Panc1 (cell line): ENCODE measurements around the gene PSMA6. TPM values are rescaled to one million over a fixed set of nuclear protein-coding genes. Genes with fewer than 3 reads are reported as not detected.

Source experiments
- ATAC-seq: fragments of 200-7000 bp; cut with Tn5 transposase; 2 replicates; pipeline ENCODE4 v1.9.1; 2020; ENCODE audit warnings: mild to moderate bottlenecking, moderate library complexity
- BruUV-seq: library from RNA; stranded (reverse); fragments of 400-500 nt; replicated peaks from 2 replicates; lab custom pipeline; 2021; lab: Mats Ljungman, UMichigan
- CTCF ChIA-PET: fragments of 300-600 bp; sonication (Branson Sonifier 250); formaldehyde crosslinking; loops from one replicate; lab custom pipeline; 2022; ENCODE audit warnings: antibody characterized with exemption; lab: Charles Lee
- POLR2A ChIA-PET: fragments of 300-600 bp; sonication (Branson Sonifier 250); formaldehyde crosslinking; loops from one replicate; lab custom pipeline; 2022; ENCODE audit warnings: antibody characterized with exemption; lab: Charles Lee
- DNase-seq: peaks from one replicate; pipeline ENCODE4 v3.0.0-alpha.2; 2010; ENCODE audit warnings: low read depth, low spot score
- H3K27ac ChIP-seq: 2 replicates; pipeline ENCODE4 v1.5.1; 2011; ENCODE audit warnings: mild to moderate bottlenecking, low read length, inconsistent platforms
- H3K27me3 ChIP-seq: fragments of 200-500 bp; sonication (Bioruptor generic); 2 replicates; pipeline ENCODE4 v1.6.0; 2014; ENCODE audit warnings: low read length, inconsistent platforms; ENCODE audit not compliant: control insufficient read depth, insufficient read depth
- H3K36me3 ChIP-seq: fragments of 200-500 bp; sonication (Bioruptor generic); 2 replicates; pipeline ENCODE4 v1.5.1; 2014; ENCODE audit warnings: inconsistent platforms, mild to moderate bottlenecking, low read length, moderate library complexity; ENCODE audit not compliant: control insufficient read depth, insufficient read depth
- H3K4me1 ChIP-seq: 2 replicates; pipeline ENCODE4 v1.5.1; 2011; ENCODE audit warnings: inconsistent platforms, mild to moderate bottlenecking, low read length, moderate library complexity; ENCODE audit not compliant: control insufficient read depth, insufficient read depth
- H3K4me3 ChIP-seq, 2 experiments: 2 replicates each; pipeline ENCODE4 v1.5.1; 2011 to 2012; ENCODE audit warnings: low read depth in 2 of 2, low read length in 2 of 2, mild to moderate bottlenecking in 2 of 2, inconsistent platforms in 1 of 2, moderate library complexity in 1 of 2
- H3K9me3 ChIP-seq: fragments of 200-500 bp; sonication (Bioruptor generic); 2 replicates; pipeline ENCODE4 v1.5.1; 2014; ENCODE audit warnings: low read depth, mild to moderate bottlenecking, inconsistent platforms, low read length, moderate library complexity; ENCODE audit not compliant: control insufficient read depth, insufficient read depth
- POLR2AphosphoS5 ChIP-seq: IDR thresholded peaks from 2 replicates; pipeline ENCODE4 v1.6.1; 2012; ENCODE audit warnings: mild to moderate bottlenecking, low read depth, low read length, moderate library complexity
- REST ChIP-seq, 2 experiments: IDR thresholded peaks; 2 replicates each; pipeline ENCODE4 v1.6.1; 2011 to 2012; ENCODE audit warnings: low read depth in 2 of 2, control low read depth in 1 of 2, low read length in 1 of 2, mild to moderate bottlenecking in 1 of 2, moderate library complexity in 1 of 2; ENCODE audit not compliant: insufficient read depth in 1 of 2
- SIN3A ChIP-seq: IDR thresholded peaks from 2 replicates; pipeline ENCODE4 v1.6.1; 2012; ENCODE audit warnings: low read depth, mild to moderate bottlenecking, low read length, moderate library complexity, borderline replicate concordance; ENCODE audit not compliant: insufficient read depth
- TCF7L2 ChIP-seq: IDR thresholded peaks from 2 replicates; pipeline ENCODE4 v1.6.1; 2011; ENCODE audit warnings: mild to moderate bottlenecking, low read depth, low read length, inconsistent platforms
- in situ Hi-C: cut with HindIII; loops from 2 replicates; pipeline ENCODE4 v1.10.0; 2016; ENCODE audit warnings: low sequenced_read_pairs, low pct_unique_long_range_greater_than_20kb
- intact Hi-C: fragments of 100-400 bp; cut with micrococcal nuclease; formaldehyde crosslinking; loops from one replicate; pipeline ENCODE4 v1.10.0; 2022; ENCODE audit not compliant: unreplicated experiment
- total RNA-seq: library from RNA; stranded (reverse); gene quantifications from one replicate; pipeline ENCODE4 v1.2.1, GENCODE V29; 2021; ENCODE audit not compliant: unreplicated experiment
- TF ChIP-seq, protein P1 (sequence below): fragments of 450-650 bp; IDR thresholded peaks from 2 replicates; pipeline ENCODE4 v1.5.1; 2017; ENCODE audit warnings: mild to moderate bottlenecking

PSMA6 gene
- total RNA-seq, 1 experiment from 2014 or later = 197 TPM

DNA sequence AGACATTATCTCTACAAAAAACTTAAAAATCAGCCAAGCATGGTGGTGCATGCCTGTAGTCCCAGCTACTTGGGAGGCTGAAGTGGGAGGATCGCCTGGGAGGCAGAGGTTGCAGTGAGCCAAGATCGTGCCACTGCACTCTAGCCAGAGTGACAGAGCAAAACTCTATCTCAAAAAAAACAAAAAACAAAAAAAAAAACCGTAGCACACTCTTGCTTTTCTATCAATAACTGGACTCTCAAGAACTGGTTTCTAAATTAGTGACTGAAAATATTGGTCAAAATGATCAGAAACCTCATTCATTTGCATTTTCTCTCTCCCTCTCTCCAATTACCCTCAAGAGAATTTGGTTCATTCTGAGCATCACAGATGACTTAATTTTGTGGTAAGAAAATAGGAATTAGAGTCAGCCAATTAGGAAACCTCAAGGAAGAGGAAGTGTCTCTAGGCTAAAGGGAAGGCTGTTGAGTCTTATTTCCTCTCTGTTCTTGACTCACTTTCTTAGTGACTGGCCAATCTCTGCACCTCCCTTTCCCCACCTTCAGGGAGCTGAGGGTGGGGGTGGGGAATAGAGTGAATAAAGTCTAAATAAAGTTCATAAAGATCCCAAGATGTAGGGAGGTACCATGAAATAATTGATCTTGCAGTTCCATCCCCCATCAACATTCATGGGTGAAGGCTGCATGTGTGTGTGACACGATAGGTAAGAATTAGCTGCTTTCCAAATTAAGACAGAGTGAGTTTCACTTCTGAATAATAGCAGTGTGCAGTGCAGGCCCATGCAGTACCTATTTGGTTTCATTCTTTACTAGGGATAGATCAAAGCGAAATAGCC, 6.8 kb upstream of the PSMA6 start:
- Histone ChIP-seq H3K27me3 (no peaks in the 10 kb centered on the region), H3K27ac (no peak overlapping the region), H3K4me3 (no peak overlapping the region), H3K4me1 (no peaks in the 10 kb centered on the region), H3K9me3 (no peaks in the 10 kb centered on the region), H3K36me3 (no peaks in the 10 kb centered on the region)
- no peak for DNase-seq
- BruUV-seq = TSS peak; percentile 37
- no peak for ATAC-seq
- intact Hi-C loops = no loop called here
- ChIA-PET CTCF (no interaction called here), POLR2A (no interaction called here)
- TF ChIP-seq REST (IDR thresholded peaks at IDR 0.05; ENCODE audit: insufficient read depth in 1 of 2, low read depth in 2 of 2, low read length in 1 of 2) = no peak
- TF ChIP-seq POLR2AphosphoS5 = no peak
- in situ Hi-C loops = no loop called here

GRCh38 chr14:35286003-35286600, 6.1 kb upstream of the PSMA6 start:
- POLR2A ChIA-PET = no interaction called here
- Histone ChIP-seq H3K4me3 (no peak overlapping the region), H3K27me3 (no peaks in the 10 kb centered on the region), H3K27ac (no peak overlapping the region), H3K36me3 (no peaks in the 10 kb centered on the region), H3K9me3 (no peaks in the 10 kb centered on the region), H3K4me1 (no peaks in the 10 kb centered on the region)
- DNase-seq = no peak
- in situ Hi-C loops = no loop called here
- CTCF ChIA-PET = no interaction called here
- intact Hi-C loops = no loop called here
- ATAC-seq = no peak
- no TSS peak for BruUV-seq
- TF ChIP-seq REST (IDR thresholded peaks at IDR 0.05; ENCODE audit: insufficient read depth in 1 of 2, low read depth in 2 of 2, low read length in 1 of 2) = no peak
- TF ChIP-seq TCF7L2 = no peak
- TF ChIP-seq SIN3A = no peak
- no peak for TF ChIP-seq POLR2AphosphoS5
- TF ChIP-seq, protein P1, sequence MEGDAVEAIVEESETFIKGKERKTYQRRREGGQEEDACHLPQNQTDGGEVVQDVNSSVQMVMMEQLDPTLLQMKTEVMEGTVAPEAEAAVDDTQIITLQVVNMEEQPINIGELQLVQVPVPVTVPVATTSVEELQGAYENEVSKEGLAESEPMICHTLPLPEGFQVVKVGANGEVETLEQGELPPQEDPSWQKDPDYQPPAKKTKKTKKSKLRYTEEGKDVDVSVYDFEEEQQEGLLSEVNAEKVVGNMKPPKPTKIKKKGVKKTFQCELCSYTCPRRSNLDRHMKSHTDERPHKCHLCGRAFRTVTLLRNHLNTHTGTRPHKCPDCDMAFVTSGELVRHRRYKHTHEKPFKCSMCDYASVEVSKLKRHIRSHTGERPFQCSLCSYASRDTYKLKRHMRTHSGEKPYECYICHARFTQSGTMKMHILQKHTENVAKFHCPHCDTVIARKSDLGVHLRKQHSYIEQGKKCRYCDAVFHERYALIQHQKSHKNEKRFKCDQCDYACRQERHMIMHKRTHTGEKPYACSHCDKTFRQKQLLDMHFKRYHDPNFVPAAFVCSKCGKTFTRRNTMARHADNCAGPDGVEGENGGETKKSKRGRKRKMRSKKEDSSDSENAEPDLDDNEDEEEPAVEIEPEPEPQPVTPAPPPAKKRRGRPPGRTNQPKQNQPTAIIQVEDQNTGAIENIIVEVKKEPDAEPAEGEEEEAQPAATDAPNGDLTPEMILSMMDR = no peak
